Activated CD4-positive, alpha-beta T cell treated with anti-CD3 and anti-CD28 coated beads, Interleukin-2, amount 50 U/mL, for 48 hours (primary cell): ENCODE results near the gene KLB.
A peak's percentile ranks its signal among the peaks of the same experiment; 100 is the strongest.
"Not testable (repeated sequence)": the region's sequence is repeated elsewhere in the genome, so short reads cannot be mapped to it uniquely, and the experiment has no call there.

ENCODE experiments used
- DNase-seq, 2 experiments: peaks; one replicate each; pipeline ENCODE4 v3.0.0-alpha.2; 2020

Gene KLB

GRCh38 chr4:39406763-39407583 is at the start of gene KLB:
Gene KLB (plus strand): TSS chr4:39406930. CDS start chr4:39406950, 20 bp downstream.
- no peak for DNase-seq

DNA sequence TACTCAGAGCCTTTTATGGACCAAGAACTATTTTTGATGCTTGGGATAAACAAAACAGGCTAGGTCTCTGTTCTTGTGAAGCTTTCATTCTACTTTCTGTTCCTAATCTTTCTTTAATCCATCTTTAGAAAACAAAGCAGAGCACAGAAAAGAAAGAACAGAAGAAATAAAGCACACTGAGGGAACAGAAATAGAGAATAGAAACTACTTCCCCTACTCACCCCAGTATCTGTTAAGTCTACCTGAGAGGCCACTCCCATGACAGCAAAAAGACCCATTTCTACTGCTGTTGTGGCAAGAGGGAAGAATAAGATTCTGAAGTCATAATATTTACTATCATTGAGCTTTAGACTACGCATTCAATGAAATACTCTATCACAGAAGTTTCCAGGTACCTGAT is 49.7 kb upstream of the KLB start:
- DNase-seq, result no peak

GRCh38 chr4:39360611-39361010 is 46.1 kb upstream of the KLB start:
- not testable (repeated sequence) for DNase-seq

GRCh38 chr4:39362827-39363226 is 43.9 kb upstream of the KLB start:
- DNase-seq, result no peak

- DNase-seq, result no peak
Observed at GRCh38 chr4:39363773-39364393, 42.8 kb upstream of the KLB start.

- no peak for DNase-seq
Observed at GRCh38 chr4:39365360-39365759, 41.4 kb upstream of the KLB start.

- peak; percentile 95 for DNase-seq
Observed at GRCh38 chr4:39365830-39366771, 40.6 kb upstream of the KLB start, which contains the start of gene RFC1. Gene RFC1 (minus strand): TSS chr4:39366362. CDS start chr4:39366241, 121 bp downstream.

DNA sequence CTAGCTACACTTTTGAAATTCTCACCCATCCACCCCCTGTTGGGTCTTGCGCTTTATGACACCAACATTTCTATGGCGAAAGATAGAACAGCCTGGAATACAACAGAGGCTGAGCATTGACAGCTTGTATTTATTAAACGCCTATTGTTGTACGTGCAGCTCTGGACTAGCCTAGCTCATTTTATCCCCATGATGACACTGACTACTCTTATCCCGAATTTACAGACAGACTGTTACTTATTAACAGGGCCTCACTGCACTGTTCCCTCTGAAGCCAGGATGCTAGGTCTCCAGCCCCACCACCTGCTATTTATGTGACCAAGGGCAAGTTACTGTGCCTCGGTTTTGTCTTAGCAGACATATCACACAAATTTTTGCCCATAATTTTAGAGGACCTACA is 39.6 kb upstream of the KLB start:
- DNase-seq, result no peak

DNA sequence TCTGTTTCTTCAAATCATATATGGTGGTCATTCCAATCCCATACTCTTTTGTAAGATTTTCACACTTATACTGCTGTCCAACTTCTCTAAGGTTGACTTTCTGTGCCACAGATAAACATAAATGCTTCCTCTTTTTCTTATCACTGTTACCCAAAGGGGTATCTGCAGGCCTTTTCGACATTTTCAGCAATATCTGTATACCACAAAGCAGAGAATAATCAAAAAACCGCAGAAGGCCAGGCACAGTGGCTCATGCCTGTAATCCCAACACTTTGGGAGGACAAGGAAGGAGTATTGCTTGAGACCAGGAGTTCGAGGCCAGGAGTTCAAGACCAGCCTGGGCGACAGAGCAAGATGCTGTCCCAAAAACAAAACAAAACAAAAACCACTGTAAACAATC is 37.4 kb upstream of the KLB start:
- no peak for DNase-seq

- DNase-seq, result not testable (repeated sequence)
Observed at GRCh38 chr4:39371209-39371608, 35.5 kb upstream of the KLB start.

- no peak for DNase-seq
Observed at GRCh38 chr4:39375478-39375877, 31.3 kb upstream of the KLB start.

GRCh38 chr4:39383690-39384089 is 23.0 kb upstream of the KLB start:
- no peak for DNase-seq

GRCh38 chr4:39384563-39384962 is 22.2 kb upstream of the KLB start:
- DNase-seq, result no peak

GRCh38 chr4:39390603-39391002 is 16.1 kb upstream of the KLB start:
- no peak for DNase-seq

- no peak for DNase-seq
Observed at GRCh38 chr4:39394706-39395105, 12.0 kb upstream of the KLB start.

- DNase-seq, result not testable (repeated sequence)
Observed at GRCh38 chr4:39401640-39402039, 5.1 kb upstream of the KLB start.

DNA sequence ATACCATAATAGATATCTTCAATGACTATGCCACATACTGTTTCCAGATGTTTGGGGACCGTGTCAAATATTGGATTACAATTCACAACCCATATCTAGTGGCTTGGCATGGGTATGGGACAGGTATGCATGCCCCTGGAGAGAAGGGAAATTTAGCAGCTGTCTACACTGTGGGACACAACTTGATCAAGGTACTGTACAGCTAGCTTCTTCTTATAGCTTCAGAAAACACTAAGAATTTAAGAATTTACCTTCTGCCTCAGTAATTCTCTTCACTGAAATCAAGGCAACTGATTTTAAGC is 805 bp downstream of the KLB start:
- DNase-seq, result no peak

- no peak for DNase-seq
Observed at GRCh38 chr4:39410415-39410814, 3.7 kb downstream of the KLB start.

- not testable (repeated sequence) for DNase-seq
Observed at GRCh38 chr4:39411561-39411960, 4.8 kb downstream of the KLB start.

- no peak for DNase-seq
Observed at GRCh38 chr4:39415678-39416283, 9.1 kb downstream of the KLB start.

DNA sequence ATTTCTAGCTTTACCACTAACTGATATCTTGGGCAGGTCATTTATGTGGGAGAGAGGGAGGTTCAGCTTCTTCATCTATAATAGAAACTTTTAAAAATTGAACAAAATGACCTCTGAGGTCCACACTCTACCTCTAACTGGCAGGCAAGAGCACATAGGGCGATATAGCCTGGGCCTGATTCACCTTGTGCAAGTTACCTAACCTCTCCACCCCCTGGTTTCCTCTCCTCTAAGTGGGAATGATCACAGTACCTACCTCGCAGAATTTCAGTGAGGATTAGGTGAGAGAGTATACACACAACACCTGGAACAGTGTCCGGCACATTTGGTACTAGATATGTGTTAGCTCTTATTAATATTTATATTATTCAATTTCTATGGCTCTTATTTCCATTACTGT is 15.5 kb downstream of the KLB start:
- no peak for DNase-seq

GRCh38 chr4:39425297-39425696 is 18.6 kb downstream of the KLB start:
- DNase-seq, result not testable (repeated sequence)

GRCh38 chr4:39426728-39427127 is 20.0 kb downstream of the KLB start:
- no peak for DNase-seq
